Measurements from ENCODE around the gene MDFIC. TPM values are rescaled to one million over a fixed set of nuclear protein-coding genes. Genes with fewer than 3 reads are reported as not detected.

Gene MDFIC
- total and polyA plus RNA-seq, 2 of the 4 experiments (the other 2 are of a cell fraction): 16.9 to 35.0 TPM

DNA sequence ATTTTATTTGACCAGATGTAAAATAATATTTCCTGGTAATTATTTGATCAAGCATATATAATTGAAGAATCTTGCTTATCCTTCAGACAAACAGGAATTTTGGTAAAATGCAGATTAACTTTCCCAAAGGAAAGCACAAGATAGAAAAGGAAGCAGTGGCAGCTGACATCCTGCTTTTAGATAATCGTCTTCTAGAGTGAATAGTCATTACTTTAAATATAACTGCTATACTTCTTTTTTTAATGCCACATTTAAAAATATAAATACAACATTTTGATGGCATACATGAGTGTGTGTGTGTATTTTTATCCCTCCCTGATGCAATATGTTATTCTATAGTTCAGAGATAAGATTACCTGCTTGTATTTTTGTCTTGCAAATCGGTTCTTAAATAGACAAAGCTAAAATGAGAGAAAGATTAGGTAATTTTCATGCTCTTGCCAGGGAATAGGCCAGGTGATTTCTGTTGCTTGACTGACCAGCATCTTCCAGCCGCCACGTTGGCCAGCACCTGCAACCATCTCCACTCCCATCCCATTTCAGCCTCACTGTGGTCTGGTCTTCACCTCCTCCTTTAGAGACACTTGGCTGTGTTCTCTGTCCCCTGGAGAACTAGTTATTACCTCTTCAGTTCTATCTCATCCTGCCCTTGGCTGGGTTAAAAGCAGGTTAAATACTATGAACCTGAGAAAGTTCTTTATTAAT, 58.1 kb downstream of the MDFIC start:
- intact Hi-C loops (cut with micrococcal nuclease) (loop anchor here (10.0 kb wide), 1 partner anchor 65 kb away; no protein-coding TSS in a partner anchor), dilution Hi-C loops (cut with HindIII; ENCODE audit: low sequenced_read_pairs, unreplicated experiment) (no loop called here), in situ Hi-C loops (cut with MboI; ENCODE audit: low sequenced_read_pairs) (no loop called here)
- no peak overlapping the region for H4K5ac ChIP-seq (ENCODE audit: low read depth, low read length)
- no peak overlapping the region for H2BK15ac ChIP-seq (ENCODE audit: low read depth, low read length)
- no peak overlapping the region for H3K23ac ChIP-seq (ENCODE audit: low read depth, low read length)
- H3K4me2 ChIP-seq (ENCODE audit: low read depth, low read length): no peak overlapping the region
- POLR2A ChIA-PET (ENCODE audit: unreplicated experiment): no interaction called here
- peaks cover 5% of the 10 kb centered on the region for H3K36me3 ChIP-seq (ENCODE audit: control insufficient read depth, insufficient read depth, low read length)
- H3K9me1 ChIP-seq (ENCODE audit: insufficient read depth, low read length): peaks cover 5% of the 10 kb centered on the region
- H3K27ac ChIP-seq (ENCODE audit: insufficient read depth, low read length): no peak overlapping the region
- no peak for TF ChIP-seq RCOR1 (IDR thresholded peaks at IDR 0.05; ENCODE audit: insufficient replicate concordance, low read length)
- no peak for TF ChIP-seq MAFK (IDR thresholded peaks at IDR 0.05; ENCODE audit: low read depth, low read length)
- TF ChIP-seq RFX5 (IDR thresholded peaks at IDR 0.05; ENCODE audit: low read depth, low read length): no peak
- TF ChIP-seq FOS (IDR thresholded peaks at IDR 0.05; ENCODE audit: low read depth, low read length): no peak
- no peak for TF ChIP-seq CHD1 (IDR thresholded peaks at IDR 0.05; ENCODE audit: low read depth, low read length)
- TF ChIP-seq, protein P1, sequence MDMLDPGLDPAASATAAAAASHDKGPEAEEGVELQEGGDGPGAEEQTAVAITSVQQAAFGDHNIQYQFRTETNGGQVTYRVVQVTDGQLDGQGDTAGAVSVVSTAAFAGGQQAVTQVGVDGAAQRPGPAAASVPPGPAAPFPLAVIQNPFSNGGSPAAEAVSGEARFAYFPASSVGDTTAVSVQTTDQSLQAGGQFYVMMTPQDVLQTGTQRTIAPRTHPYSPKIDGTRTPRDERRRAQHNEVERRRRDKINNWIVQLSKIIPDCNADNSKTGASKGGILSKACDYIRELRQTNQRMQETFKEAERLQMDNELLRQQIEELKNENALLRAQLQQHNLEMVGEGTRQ (IDR thresholded peaks at IDR 0.05; ENCODE audit: low read depth, low read length): no peak
- TF ChIP-seq NFE2L2 (IDR thresholded peaks at IDR 0.05; ENCODE audit: low read depth, low read length): no peak
- no peak for TF ChIP-seq BHLHE40 (IDR thresholded peaks at IDR 0.05; ENCODE audit: low read depth, low read length)
- peaks cover 4% of the 10 kb centered on the region for H3K4me1 ChIP-seq (ENCODE audit: control insufficient read depth, insufficient read depth, low read length)
- H2BK120ac ChIP-seq (ENCODE audit: low read depth, low read length): no peak overlapping the region
- H2AK5ac ChIP-seq (ENCODE audit: low read depth, low read length): no peak overlapping the region
- H3K4ac ChIP-seq (ENCODE audit: low read depth, low read length): no peak overlapping the region
- ATAC-seq (ENCODE audit: low read depth): no peak
- no peak overlapping the region for H2AK9ac ChIP-seq (replicated peaks; ENCODE audit: low read depth, low read length, poor library complexity)
- no peaks in the 10 kb centered on the region; the same call in 1 of the 2 replicates for H4K20me1 ChIP-seq (ENCODE audit: insufficient read depth, low read length)
- H3K18ac ChIP-seq (ENCODE audit: low read depth, low read length): no peak overlapping the region
- no peak overlapping the region for H3K4me3 ChIP-seq (ENCODE audit: insufficient read depth, low read depth, low read length)
- CTCF ChIA-PET: no interaction called here
- no peak overlapping the region for H4K91ac ChIP-seq (ENCODE audit: insufficient read depth, low read depth, low read length)
- H2AFZ ChIP-seq (replicated peaks; ENCODE audit: low read length, poor library complexity): no peak overlapping the region
- no peak overlapping the region for H4K8ac ChIP-seq (ENCODE audit: low read depth in 2 of 2, low read length in 2 of 2)
- DNase-seq: no peak
- no peak overlapping the region for H3K9ac ChIP-seq (ENCODE audit: low read depth, low read length)
- no peak overlapping the region for H2BK5ac ChIP-seq (ENCODE audit: low read depth, low read length, poor library complexity, severe bottlenecking)
- no TSS peak for BruUV-seq (replicated peaks)
- H3K14ac ChIP-seq (replicated peaks; ENCODE audit: low read depth, low read length): no peak overlapping the region
- no peaks in the 10 kb centered on the region for H3K9me3 ChIP-seq (ENCODE audit: control insufficient read depth, insufficient read depth, low read length)
- WGBS, 2 experiments (ENCODE audit: extremely low coverage in 2 of 2, insufficient read length in 1 of 2): 90% methylated on average over 2 of the region's 4 CpGs; no CpG with 5 or more reads in 1 of the 2 experiments
- H3K56ac ChIP-seq (ENCODE audit: extremely low read depth, insufficient read depth, low read length): no peak overlapping the region
- no peaks in the 10 kb centered on the region for H3K27me3 ChIP-seq (ENCODE audit: control insufficient read depth, insufficient read depth, low read length)
- H3K79me1 ChIP-seq (ENCODE audit: low read depth in 1 of 2, low read length in 2 of 2): peaks cover 9 to 30% of the 10 kb centered on the region in 2 experiments
- H2BK20ac ChIP-seq (ENCODE audit: low read depth, low read length): no peak overlapping the region

Data from IMR-90 (cell line).